ENCODE data around the gene ATXN7L3B.

- TF ChIP-seq YY1 (IDR thresholded peaks at IDR 0.05; ENCODE audit: insufficient read depth, insufficient read length) = no peak
- TF ChIP-seq ZNF274 (IDR thresholded peaks at IDR 0.05; ENCODE audit: low read depth, low read length) = no peak
Measured at GRCh38 chr12:74584483-74585062, 46.9 kb downstream of the ATXN7L3B start.

Measured in NT2/D1 (cell line).